H9 (cell line): Measurements from ENCODE around the gene INTS15. TPM values are rescaled to one million over a fixed set of nuclear protein-coding genes. Genes with fewer than 3 reads are reported as not detected.

Experiments
- DNase-seq: peaks from one replicate; pipeline ENCODE4 v3.0.0-alpha.2; 2017
- H2AFZ ChIP-seq: one replicate; pipeline ENCODE4 v1.6.1; 2013; ENCODE audit warnings: mild to moderate bottlenecking, low read length, control low read depth, moderate library complexity
- H2AK5ac ChIP-seq: 2 replicates; pipeline ENCODE4 v1.6.1; 2013; ENCODE audit warnings: low read length, control low read depth, mixed read lengths; ENCODE audit not compliant: insufficient read length
- H2BK120ac ChIP-seq: one replicate; pipeline ENCODE4 v1.6.1; 2013; ENCODE audit warnings: low read depth, mild to moderate bottlenecking, low read length, control low read depth, inconsistent platforms; ENCODE audit not compliant: poor library complexity, severe bottlenecking
- H2BK12ac ChIP-seq: 2 replicates; pipeline ENCODE4 v1.6.1; 2013; ENCODE audit warnings: low read length, control low read depth, mixed read lengths, low read depth; ENCODE audit not compliant: insufficient read length
- H2BK15ac ChIP-seq: 2 replicates; pipeline ENCODE4 v1.6.1; 2013; ENCODE audit warnings: low read depth, low read length, control low read depth
- H2BK20ac ChIP-seq: one replicate; pipeline ENCODE4 v1.6.1; 2013; ENCODE audit warnings: low read depth, mild to moderate bottlenecking, low read length, control low read depth, inconsistent platforms; ENCODE audit not compliant: poor library complexity, severe bottlenecking
- H2BK5ac ChIP-seq: 2 replicates; pipeline ENCODE4 v1.6.1; 2013; ENCODE audit warnings: low read length, control low read depth, mixed read lengths; ENCODE audit not compliant: insufficient read length
- H3K14ac ChIP-seq: 2 replicates; pipeline ENCODE4 v1.6.1; 2013; ENCODE audit warnings: low read length, control low read depth; ENCODE audit not compliant: insufficient read depth
- H3K18ac ChIP-seq: 2 replicates; pipeline ENCODE4 v1.6.1; 2013; ENCODE audit warnings: low read depth, mild to moderate bottlenecking, mixed read lengths, low read length, control low read depth; ENCODE audit not compliant: insufficient read length
- H3K23ac ChIP-seq: 2 replicates; pipeline ENCODE4 v1.6.1; 2013; ENCODE audit warnings: low read length, control low read depth, mixed read lengths, low read depth; ENCODE audit not compliant: insufficient read length
- H3K23me2 ChIP-seq: 2 replicates; pipeline ENCODE4 v1.6.1; 2013; ENCODE audit warnings: low read depth, mild to moderate bottlenecking, mixed read lengths, low read length, control low read depth; ENCODE audit not compliant: insufficient read length, poor library complexity, severe bottlenecking
- H3K27ac ChIP-seq: 2 replicates; pipeline ENCODE4 v1.5.1; 2013; ENCODE audit warnings: low read length, control low read depth, mixed read lengths, low read depth; ENCODE audit not compliant: insufficient read length
- H3K27me3 ChIP-seq: 2 replicates; pipeline ENCODE4 v1.6.1; 2013; ENCODE audit warnings: low read length, control low read depth, inconsistent platforms; ENCODE audit not compliant: insufficient read depth
- H3K4ac ChIP-seq: 2 replicates; pipeline ENCODE4 v1.6.1; 2013; ENCODE audit warnings: low read depth, mild to moderate bottlenecking, control low read depth, inconsistent platforms, low read length, moderate library complexity
- H3K4me1 ChIP-seq: 2 replicates; pipeline ENCODE4 v1.6.1; 2013; ENCODE audit warnings: low read length, control low read depth, inconsistent platforms; ENCODE audit not compliant: insufficient read depth
- H3K4me2 ChIP-seq: 2 replicates; pipeline ENCODE4 v1.6.1; 2013; ENCODE audit warnings: low read length, control low read depth, mixed read lengths; ENCODE audit not compliant: insufficient read length, insufficient read depth
- H3K56ac ChIP-seq: 2 replicates; pipeline ENCODE4 v1.6.1; 2013; ENCODE audit warnings: low read depth, mild to moderate bottlenecking, mixed read lengths, low read length, control low read depth; ENCODE audit not compliant: insufficient read length
- H3K79me1 ChIP-seq: 2 replicates; pipeline ENCODE4 v1.6.1; 2013; ENCODE audit warnings: low read depth, mild to moderate bottlenecking, moderate library complexity, low read length, control low read depth, inconsistent platforms; ENCODE audit not compliant: insufficient read depth, poor library complexity, severe bottlenecking
- H3K79me2 ChIP-seq: 2 replicates; pipeline ENCODE4 v1.6.1; 2013; ENCODE audit warnings: low read length, control low read depth, inconsistent platforms; ENCODE audit not compliant: insufficient read depth
- H3K9ac ChIP-seq: 2 replicates; pipeline ENCODE4 v1.6.1; 2013; ENCODE audit warnings: low read length, control low read depth, mixed read lengths; ENCODE audit not compliant: insufficient read length; ENCODE audit errors: extremely low read depth
- H3K9me3 ChIP-seq: one replicate; pipeline ENCODE4 v1.6.1; 2013; ENCODE audit warnings: low read depth, low read length, inconsistent platforms; ENCODE audit not compliant: control insufficient read depth
- H3T11ph ChIP-seq: one replicate; pipeline ENCODE4 v1.6.1; 2013; ENCODE audit warnings: mild to moderate bottlenecking, low read length, control low read depth, inconsistent platforms
- H4K20me1 ChIP-seq: one replicate; pipeline ENCODE4 v1.6.1; 2013; ENCODE audit not compliant: control insufficient read depth, insufficient read length, insufficient read depth
- H4K5ac ChIP-seq: 2 replicates; pipeline ENCODE4 v1.6.1; 2013; ENCODE audit warnings: low read depth, mild to moderate bottlenecking, mixed read lengths, low read length, control low read depth; ENCODE audit not compliant: insufficient read length
- H4K8ac ChIP-seq: replicated peaks from 2 replicates; pipeline ENCODE4 v1.6.1; 2013; ENCODE audit warnings: low read length, control low read depth, mixed read lengths, low read depth; ENCODE audit not compliant: insufficient read length
- H4K91ac ChIP-seq: 2 replicates; pipeline ENCODE4 v1.6.1; 2013; ENCODE audit warnings: low read depth, mild to moderate bottlenecking, moderate library complexity, mixed read lengths, low read length, control low read depth; ENCODE audit not compliant: insufficient read length
- H3K27ac Mint-ChIP-seq, 3 experiments: 2 replicates in 2 of 3; 3 replicates in 1 of 3; pipeline ENCODE4 v1.8.0; 2020 to 2021; ENCODE audit warnings: mixed read lengths in 3 of 3, mild to moderate bottlenecking in 1 of 3, moderate library complexity in 1 of 3
- H3K27me3 Mint-ChIP-seq: 2 replicates; pipeline ENCODE4 v1.8.0; 2021; ENCODE audit warnings: low read depth, mild to moderate bottlenecking, moderate library complexity, mixed read lengths
- H3K36me3 Mint-ChIP-seq, 3 experiments: 2 replicates in 2 of 3; 3 replicates in 1 of 3; pipeline ENCODE4 v1.8.0; 2020 to 2021; ENCODE audit warnings: low read depth in 3 of 3, mixed read lengths in 3 of 3; ENCODE audit not compliant: insufficient read depth in 1 of 3
- H3K4me1 Mint-ChIP-seq, 2 experiments: 2 replicates each; pipeline ENCODE4 v1.8.0; 2020; ENCODE audit warnings: mixed read lengths in 2 of 2
- H3K4me3 Mint-ChIP-seq, 2 experiments: 2 replicates in 1 of 2; 3 replicates in 1 of 2; pipeline ENCODE4 v1.8.0; 2020 to 2021; ENCODE audit warnings: mild to moderate bottlenecking in 2 of 2, mixed read lengths in 2 of 2, moderate library complexity in 1 of 2
- H3K9me3 Mint-ChIP-seq, 2 experiments: 2 replicates in 1 of 2; 3 replicates in 1 of 2; pipeline ENCODE4 v1.8.0; 2020; ENCODE audit warnings: mild to moderate bottlenecking in 2 of 2, mixed read lengths in 2 of 2, moderate library complexity in 1 of 2
- WGBS: extraction: QIAGEN DNeasy Blood & Tissue Kit; methylation state at CpG from one replicate; pipeline ENCODE4 v1.1.7; 2013; ENCODE audit warnings: missing lambda C conversion rate, low lambda C conversion rate, mixed read lengths; ENCODE audit not compliant: insufficient read length; ENCODE audit errors: extremely low coverage; 5-methylcytosine and 5-hydroxymethylcytosine counted together
- total RNA-seq: library from RNA; stranded (reverse); gene quantifications from 2 replicates; pipeline ENCODE4 v1.2.1, GENCODE V29; 2021
- TF ChIP-seq, protein P1 (sequence below): fragments of 200-600 bp; sonication (generic); conservative IDR thresholded peaks from 3 replicates; pipeline ENCODE4 v1.8.0; 2021; ENCODE audit warnings: antibody characterized with exemption, mild to moderate bottlenecking

Gene INTS15
- total RNA-seq, 1 experiment from 2014 or later, result 42.9 TPM

DNA sequence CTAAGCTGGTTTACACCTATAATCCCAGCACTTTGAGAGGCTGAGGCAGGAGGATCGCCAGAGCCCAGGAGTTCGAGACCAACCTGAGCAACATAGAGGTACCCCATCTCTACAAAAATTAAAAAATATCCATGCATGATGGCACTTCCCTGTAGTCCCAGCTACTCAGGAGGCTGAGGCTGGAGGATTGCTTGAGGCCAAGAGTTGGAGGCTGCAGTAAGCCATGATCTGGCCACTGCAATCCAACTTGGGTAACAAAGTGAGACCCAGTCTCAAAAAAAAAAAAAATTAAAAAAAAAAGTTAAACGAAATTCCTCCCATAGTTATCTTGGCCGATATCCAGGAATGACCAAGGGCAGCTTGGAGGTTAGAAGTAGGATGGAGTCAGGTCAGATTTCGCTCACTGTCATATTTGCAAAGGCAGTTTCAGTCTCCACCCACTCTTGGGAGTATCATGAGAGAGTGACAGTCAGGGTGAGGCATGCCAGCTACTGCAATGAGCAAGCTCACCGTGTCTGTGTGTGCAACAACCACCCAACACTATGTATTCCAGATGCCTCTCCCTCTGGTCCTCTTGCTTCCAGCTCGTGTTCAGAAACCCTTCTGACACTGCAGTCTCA is 18.6 kb upstream of the INTS15 start:
- Histone ChIP-seq H2AK5ac (no peak overlapping the region), H2BK20ac (no peak overlapping the region), H3K79me2 (no peaks in the 10 kb centered on the region), H2BK15ac (no peak overlapping the region), H4K91ac (no peak overlapping the region), H3T11ph (no peak overlapping the region), H3K23me2 (no peaks in the 10 kb centered on the region), H3K9me3 (no peaks in the 10 kb centered on the region), H3K4ac (no peak overlapping the region), H3K56ac (no peak overlapping the region), H2BK120ac (no peak overlapping the region), H3K9ac (no peak overlapping the region), H3K4me1 (no peaks in the 10 kb centered on the region), H4K5ac (no peak overlapping the region), H3K27me3 (no peaks in the 10 kb centered on the region), H3K4me2 (no peak overlapping the region), H3K14ac (no peak overlapping the region), H3K79me1 (no peaks in the 10 kb centered on the region), H4K20me1 (no peaks in the 10 kb centered on the region), H2BK5ac (no peak overlapping the region), H2AFZ (no peak overlapping the region), H3K23ac (no peak overlapping the region), H3K18ac (no peak overlapping the region), H3K27ac (no peak overlapping the region), H2BK12ac (no peak overlapping the region), H4K8ac (no peak overlapping the region)
- no peak for DNase-seq
- no CpG with 5 or more reads among the region's 7 CpGs for WGBS
- Mint-ChIP-seq H3K36me3 (no peaks in the 10 kb centered on the region), H3K4me1 (no peaks in the 10 kb centered on the region), H3K27me3 (peaks cover 2% of the 10 kb centered on the region), H3K4me3 (no peak overlapping the region), H3K9me3 (no peaks in the 10 kb centered on the region), H3K27ac (no peak overlapping the region)
- TF ChIP-seq, protein P1, sequence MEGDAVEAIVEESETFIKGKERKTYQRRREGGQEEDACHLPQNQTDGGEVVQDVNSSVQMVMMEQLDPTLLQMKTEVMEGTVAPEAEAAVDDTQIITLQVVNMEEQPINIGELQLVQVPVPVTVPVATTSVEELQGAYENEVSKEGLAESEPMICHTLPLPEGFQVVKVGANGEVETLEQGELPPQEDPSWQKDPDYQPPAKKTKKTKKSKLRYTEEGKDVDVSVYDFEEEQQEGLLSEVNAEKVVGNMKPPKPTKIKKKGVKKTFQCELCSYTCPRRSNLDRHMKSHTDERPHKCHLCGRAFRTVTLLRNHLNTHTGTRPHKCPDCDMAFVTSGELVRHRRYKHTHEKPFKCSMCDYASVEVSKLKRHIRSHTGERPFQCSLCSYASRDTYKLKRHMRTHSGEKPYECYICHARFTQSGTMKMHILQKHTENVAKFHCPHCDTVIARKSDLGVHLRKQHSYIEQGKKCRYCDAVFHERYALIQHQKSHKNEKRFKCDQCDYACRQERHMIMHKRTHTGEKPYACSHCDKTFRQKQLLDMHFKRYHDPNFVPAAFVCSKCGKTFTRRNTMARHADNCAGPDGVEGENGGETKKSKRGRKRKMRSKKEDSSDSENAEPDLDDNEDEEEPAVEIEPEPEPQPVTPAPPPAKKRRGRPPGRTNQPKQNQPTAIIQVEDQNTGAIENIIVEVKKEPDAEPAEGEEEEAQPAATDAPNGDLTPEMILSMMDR, result no peak
